ENCODE measurements around the gene PHPT1.
"Not testable (repeated sequence)": the region's sequence is repeated elsewhere in the genome, so short reads cannot be mapped to it uniquely, and the experiment has no call there.

The PHPT1 gene

DNA sequence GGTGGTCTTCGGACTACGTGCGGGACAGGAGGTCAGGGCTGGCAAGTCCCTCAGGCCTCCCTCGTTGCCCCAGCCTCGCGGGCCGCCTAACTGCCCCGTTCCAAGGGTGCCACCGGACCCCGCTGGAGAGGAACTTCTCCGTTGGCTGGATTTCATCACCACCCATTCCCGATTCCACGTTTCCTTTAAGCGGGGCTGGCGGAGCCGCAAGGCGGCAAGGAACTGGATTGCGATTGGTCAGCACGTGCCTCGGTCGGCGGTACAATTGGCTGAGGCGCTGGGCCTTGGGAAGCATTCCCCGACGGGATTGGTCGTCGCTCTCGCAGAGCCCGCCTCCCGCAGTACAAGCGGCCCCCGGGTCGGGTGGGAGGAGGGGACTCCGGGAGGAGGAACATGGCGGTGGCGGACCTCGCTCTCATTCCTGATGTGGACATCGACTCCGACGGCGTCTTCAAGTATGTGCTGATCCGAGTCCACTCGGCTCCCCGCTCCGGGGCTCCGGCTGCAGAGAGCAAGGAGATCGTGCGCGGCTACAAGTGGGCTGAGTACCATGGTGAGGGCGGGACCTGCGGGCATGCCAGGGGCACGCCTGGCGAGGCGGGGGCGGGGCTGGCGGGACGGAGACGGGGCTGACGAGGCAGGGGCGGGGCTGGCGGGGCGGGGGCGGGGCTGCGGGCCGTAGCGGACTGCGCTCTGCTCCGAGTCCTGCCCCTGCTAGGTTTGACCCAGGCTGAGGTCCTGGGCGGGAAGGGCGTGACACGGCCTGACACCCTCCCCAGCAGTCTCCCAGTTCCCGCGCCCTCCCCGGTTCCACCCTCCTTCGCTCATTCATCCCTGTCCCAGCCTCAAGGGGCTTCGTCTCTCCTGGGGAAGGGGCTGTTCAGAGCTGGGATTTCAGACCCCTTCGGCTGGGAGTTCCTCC lies at the start of gene PHPT1:
Gene PHPT1, plus strand, starts transcription at position 372 of the 922 bp plus-strand sequence. Its CDS starts 22 bp downstream, at position 394.
- DNase-seq = peak; percentile 99

DNA sequence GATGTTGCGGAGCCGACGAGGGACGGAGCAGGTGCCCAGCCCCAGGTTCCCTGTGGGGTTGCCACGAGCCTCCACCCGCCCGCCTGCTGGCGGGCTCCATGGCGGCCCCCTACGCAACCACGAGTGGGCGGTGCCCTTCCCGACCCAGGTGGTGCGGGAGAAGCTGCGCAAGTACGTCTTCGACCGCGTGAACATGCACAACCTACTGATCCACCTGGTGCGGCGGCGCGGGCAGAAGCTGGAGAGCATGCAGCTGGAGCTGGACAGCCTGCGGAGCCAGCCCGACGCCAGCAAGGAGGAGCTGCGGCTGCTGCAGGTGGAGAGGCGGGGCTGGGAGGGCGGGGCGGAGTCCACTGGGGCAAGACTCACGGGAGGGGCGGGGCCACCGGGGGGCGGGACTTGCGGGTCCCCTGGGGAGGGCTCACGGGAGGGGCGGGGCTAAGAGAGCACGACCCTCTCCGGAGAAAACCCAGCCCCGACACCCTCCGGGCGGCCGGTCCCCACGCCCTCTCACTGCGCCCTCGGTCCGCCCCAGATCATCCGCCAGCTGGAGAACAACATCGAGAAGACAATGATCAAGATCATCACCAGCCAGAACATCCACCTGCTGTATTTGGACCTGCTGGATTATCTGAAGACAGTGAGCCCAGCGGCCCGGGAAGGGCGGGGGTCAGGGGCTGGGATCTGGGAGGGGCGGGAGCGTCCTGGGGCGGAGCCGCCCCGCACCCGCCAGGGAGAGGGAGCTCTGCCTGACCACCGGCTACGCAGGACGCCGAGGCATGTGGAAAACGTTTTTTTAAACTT lies 49.2 kb upstream of the PHPT1 start:
- peak; percentile 75 to 85 for DNase-seq

DNA sequence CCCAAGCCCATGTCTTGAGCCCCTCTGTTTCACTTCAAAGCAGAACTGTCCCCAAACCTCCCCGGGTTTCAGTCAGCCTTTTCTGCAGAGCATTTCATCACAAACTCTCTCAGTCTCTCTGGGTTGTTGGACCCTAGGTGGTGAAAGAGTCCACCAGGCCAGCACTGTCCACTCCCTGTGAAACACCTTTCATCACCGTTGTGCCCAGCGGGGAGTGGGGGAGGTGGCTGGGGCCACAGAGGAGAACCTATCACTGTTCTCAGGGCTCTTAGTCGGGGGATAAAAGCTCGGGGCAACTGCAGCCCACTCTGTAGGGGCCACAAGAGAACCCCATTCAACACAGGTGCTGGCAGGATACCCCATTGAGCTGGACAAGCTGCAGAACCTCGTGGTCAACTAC lies 46.9 kb upstream of the PHPT1 start:
- DNase-seq = no peak

DNA sequence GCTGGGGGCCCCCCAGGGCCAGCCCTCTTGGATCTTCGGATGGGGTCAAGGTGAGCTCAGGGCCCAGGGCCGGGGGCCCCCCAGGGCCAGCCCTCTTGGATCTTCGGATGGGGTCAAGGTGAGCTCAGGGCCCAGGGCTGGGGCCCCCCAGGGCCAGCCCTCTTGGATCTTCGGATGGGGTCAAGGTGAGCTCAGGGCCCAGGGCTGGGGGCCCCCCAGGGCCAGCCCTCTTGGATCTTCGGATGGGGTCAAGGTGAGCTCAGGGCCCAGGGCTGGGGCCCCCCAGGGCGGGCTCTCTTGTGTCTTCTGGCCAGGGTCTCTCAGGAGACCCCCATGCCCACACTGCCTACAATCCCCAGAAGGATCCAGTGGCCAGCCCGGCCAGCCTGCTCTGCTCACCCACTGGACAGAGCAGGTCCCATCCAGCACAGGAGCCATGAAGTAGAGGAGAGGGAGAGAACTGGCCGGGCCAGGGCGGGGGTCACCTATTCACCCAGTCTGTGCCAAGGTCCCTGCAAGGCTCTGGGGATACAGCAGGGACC lies 46.1 kb upstream of the PHPT1 start:
- DNase-seq = not testable (repeated sequence)

DNA sequence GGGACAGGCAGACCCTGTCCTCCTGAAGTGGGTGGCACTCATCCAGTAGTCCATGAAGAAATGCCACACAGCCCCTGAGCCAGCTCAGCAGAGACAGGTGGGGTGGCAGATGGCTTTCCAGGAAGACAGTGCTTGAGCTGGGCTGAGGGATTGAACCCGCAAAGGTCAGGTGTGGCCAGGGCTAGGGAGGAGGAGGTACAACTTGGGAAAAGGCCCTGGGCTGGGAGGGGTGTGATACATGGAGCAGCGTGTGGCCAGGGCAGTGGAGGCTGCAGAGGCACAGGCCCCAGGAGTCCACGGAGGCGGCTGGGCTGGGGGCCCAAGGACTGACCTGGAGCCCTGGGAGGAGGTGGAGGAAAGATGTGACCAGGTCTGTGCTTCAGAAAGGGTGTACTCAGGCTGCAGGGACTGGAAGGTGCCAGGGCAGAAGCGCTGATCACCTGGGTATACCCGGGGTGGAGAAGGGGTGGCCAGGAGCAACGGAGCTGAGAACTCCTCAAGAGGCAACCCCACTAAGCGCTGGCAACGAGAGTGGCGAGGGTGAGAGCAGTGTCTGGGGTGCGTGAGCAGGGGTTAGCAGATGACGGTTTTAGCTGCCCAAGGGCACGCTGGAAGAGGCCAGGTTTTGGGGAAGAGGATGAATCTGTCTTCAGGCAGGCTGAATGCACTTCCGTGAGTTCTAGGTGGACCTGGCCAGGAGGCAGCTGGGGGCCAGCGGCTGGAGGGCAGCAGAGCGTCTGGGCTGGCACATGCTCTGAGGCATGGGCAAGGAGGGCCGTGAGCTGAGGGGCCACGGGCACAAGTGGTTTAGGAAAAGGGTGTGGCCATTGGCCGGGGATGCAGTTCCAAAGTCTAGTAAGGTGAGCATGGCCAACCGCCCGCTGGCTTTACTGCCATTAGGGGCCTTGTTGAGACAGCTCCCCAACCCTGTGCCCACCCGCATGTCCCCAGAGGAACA lies 45.4 kb upstream of the PHPT1 start:
- DNase-seq = no peak

DNA sequence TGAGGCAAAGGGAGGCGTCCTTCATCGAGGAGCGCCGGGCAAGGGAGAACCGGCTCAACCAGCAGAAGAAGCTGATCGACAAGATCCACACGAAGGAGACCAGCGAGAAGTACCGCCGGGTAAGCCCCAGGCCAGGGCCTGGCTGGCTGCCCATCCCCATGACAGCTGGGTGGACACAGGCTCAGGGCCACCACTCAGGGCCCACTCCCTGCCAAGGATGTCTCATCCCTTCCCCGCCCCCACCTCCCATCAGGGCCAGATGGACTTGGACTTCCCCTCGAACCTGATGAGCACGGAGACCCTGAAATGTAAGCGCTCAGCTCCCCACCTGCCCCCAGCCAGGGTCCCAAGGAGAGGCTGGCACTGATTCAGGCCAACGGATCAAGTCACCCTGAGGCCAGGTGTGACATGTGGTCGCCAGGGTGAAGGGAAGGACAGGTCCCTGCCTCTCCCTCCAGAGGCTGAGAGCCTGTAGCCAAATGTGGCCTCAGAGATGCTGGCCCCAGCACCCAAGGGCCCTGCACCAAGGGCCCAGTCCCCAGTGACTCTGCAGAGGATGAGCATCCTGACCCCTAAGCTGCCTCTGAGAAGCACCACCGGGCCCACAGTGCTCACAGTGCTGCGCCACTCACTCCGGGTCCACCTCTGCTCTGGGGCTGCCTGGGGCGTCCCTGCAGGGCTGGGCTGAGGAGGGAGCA lies 44.6 kb upstream of the PHPT1 start:
- DNase-seq = no peak

DNA sequence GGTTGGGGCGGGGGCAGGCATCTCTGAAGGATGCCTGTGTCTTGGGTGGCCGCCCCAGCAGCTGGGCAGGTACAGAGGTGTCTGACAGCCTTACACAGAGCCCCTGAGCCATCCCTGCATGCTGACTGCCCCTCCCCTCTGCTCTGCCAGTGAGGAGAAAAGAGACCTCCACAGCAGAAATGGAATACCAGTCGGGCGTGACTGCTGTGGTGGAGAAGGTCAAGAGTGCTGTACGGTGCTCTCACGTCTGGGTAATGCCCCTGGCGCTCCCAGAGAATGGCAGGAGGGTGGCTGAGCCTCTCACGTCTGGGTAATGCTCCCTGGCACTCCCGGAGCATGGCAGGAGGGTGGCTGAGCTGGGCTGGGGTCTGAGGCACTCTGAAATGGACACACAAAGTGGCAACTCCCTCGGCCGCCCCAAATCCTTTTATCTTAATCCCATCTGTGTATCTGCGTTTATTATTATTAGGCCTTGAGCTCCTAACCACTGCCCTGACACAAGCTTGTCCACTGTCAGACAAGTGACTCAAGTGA lies 43.9 kb upstream of the PHPT1 start:
- no peak for DNase-seq

DNA sequence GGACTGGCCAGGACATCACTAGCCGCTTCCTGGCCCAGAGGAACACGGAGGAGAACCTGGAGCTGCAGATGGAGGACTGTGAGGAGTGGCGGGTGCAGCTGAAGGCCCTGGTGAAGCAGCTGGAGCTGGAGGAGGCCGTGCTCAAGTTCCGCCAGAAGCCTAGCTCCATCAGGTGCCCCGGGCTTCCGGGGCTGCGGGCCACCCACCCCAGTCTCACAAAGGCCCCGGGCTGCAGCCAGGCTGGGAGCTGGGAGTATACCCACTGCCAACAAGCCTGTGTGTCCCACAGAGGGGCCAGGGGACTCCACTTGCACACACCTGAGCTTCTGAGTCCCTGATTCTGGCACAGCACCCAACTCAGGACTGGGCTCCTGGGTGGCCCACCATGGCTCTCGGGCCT lies 43.1 kb upstream of the PHPT1 start:
- no peak for DNase-seq

DNA sequence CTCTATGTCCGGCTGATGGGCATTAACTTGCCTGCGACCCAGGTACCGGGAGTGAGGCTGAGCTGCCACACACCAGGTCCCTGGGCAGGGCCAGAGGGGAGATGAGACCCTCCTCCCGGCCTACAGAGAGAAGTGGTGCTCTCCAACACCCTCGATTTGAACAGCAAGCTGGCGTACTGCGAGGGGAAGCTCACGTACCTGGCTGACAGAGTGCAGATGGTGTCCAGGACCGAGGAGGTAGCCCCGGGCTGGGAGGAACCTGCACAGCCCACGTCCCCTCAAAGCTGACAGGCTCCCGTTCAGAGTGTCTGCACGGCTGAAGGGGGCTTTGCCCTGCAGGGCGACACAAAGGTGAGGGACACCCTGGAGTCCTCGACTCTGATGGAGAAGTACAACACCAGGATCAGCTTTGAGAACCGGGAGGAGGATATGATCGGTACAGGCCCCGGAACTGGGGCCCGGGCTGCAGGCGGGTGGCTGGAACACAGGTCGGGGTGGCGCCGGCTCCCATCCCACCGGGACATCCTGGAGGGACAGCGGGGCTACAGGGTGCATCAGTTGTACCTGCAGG lies 42.5 kb upstream of the PHPT1 start:
- no peak for DNase-seq

DNA sequence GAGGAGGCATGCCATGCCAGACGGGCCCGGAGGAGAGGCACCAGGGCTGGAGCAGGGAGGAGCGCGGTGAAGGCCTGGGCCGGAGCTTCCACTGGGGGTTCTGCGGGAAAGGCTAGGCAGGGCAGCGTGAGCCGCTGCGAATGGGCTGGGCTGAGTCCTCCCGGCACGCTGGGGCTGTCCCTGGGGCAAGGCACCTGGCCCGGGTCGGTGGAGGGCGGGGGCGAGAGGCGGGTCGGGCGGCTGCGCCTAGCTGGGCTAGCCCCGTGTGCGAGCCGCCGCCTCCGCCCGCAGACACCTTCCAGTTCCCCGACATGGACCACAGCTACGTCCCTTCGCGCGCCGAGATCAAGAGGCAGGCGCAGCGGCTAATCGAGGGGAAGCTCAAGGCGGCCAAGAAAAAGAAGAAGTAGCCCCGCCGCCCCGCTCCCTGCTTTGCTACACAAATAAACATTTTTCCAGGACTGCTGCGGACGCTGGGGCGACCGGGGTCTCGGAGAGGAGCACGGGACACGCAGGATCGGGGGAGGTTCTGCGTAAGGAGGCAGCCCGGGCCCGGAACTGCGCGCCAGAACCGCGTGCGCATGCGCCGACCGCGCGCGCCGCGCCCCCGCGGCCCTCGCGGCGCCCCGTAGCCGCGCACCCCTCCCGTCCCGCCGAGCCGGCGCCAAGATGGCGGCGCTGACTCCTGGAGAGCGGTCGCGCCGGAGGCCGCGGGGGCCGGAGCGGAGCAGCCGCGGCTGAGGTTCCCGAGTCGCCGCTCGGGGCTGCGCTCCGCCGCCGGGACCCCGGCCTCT lies 41.7 kb upstream of the PHPT1 start, which contains the start of gene RABL6:
Gene RABL6, plus strand, starts transcription at position 668 of the 794 bp plus-strand sequence. CDS start 249 bp downstream, outside the sequence.
- DNase-seq = peak; percentile 59 to 66

DNA sequence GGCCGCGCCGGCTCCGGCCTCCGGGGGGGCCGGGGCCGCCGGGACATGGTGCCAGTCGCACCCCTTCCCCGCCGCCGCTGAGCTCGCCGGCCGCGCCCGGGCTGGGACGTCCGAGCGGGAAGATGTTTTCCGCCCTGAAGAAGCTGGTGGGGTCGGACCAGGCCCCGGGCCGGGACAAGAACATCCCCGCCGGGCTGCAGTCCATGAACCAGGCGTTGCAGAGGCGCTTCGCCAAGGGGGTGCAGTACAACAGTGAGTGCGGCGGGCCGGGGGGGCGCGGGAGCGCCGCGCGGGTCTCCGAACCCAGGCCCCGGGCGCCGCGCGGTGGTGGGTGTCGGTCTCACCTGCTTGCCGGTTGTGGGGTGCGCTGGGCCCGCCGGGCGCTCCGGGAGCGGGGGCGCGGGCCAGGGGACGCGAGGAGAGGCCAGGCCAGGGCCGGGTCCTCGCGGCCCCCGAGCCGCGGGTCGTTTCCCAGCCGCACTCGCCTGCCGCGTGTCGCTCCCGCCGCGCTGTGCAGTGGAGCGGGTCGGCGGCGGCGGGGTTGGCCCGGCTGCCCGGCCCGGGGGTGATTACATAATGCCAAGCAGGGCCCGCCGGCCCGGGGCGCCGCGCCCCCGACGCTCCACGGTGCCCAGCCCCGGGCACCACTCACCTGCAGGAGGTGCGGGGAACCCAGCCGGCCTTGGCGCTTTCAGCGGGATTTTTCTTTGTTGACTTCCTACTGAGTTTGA lies 41.0 kb upstream of the PHPT1 start:
- no peak for DNase-seq

DNA sequence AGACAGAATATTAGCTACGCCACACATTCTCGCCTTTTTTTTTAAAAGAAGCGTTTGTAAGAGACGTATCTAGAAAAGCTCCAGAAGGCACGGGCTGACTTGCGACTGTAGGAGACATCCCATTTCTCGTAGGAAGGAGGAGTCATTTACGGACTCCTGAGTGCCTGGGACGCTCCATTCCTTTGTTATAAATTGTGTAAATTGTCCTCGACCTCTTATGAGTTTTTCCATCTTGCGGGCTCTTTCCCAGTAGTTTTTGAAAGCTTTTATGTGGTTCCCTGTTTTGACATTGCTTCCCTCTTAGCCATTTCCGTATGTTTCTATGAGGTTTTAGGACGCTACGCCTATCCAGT lies 40.4 kb upstream of the PHPT1 start:
- DNase-seq = no peak

DNA sequence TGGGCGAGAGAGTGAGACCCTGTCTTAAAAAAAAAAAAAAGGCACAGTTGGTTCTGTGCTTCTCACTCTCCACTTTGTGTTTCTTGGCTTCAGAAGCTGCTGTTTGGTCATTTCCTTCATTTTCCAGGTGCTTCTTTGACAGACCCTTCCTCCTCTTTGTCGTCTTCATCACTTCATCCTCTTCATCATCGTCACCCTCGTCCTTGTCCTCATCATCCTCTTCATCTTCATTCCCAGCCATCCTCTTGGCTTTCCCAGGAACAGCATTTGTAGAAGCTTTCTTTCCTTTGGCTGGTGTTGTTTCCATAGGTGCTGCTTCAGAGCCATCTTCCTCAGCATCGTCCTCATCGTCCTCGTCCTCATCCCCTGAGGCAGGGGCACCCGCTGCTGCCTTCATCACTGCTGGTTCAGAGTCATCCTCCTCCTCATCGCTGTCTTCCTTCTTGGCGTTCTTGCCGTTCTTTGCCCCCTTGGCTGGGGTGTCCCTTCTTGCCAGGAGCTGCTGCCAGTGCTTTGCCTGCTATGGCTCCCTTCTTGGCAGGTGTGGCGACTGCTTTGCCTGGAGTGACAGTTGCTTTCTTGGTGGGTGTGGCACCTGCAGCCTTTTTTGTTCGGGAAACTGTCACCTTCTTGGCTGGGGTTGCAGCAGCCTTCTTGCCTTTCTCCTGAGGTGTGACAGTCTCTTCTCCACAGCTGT lies 34.3 kb upstream of the PHPT1 start:
- DNase-seq = no peak

DNA sequence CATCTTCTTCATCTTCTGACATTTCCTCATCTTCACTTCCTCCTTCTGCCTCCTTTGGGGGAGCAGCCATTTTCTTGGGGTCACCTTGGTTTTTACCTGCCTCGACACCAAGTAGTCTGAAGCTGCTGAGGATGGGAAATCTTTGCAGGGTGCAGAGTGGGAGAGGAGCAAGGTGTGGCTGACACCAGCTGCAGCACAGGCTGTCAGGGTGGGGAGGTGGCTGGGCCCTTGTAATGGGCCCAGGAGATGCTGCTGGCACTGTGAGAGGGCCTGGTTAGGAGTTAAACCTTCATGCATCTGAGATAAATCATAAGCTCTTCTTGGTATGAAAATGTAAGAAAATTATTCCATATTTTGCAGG lies 33.8 kb upstream of the PHPT1 start:
- no peak for DNase-seq

DNA sequence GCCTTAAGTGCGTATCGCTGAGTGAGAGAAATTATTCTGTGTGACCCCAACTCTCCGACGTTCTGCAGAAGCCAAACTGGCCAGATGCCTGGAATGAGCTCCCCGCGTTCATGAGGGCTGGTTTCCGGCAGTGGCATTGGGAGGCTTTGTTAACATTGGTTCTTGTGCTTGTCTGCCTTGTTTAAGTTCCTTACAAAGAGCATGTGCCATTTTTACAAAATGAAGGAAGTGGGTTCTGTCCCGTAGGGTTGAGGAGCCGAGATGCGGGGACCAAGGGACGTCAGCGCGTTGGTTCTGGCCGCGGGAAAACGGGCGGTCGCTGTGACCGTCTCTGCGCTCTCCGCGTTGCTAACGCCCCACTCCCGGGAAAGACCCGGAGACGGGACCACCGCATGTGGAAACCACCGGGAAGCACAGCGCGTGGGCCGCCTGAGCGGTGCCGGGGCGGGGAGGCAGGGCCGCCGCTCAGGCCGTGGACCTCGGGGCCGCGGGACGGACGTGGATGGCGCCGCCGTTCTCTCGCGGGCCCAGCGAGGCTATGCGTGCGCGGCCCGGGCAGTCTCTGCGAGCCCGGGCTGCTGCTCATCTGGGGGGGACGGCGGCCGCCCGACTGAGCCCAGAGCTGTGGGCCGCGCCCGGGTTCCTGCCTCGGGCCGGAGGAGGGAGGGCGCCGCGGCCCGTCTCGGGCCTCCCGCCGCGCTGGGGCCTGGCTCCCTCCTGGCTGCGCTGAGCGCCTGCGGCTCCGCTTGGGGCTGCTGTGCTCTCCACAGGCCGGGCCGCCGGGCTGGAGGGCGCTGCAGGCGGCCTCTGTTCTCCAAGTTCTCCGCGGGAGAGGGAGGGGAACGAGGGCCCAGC lies 28.0 kb upstream of the PHPT1 start:
- DNase-seq = no peak

DNA sequence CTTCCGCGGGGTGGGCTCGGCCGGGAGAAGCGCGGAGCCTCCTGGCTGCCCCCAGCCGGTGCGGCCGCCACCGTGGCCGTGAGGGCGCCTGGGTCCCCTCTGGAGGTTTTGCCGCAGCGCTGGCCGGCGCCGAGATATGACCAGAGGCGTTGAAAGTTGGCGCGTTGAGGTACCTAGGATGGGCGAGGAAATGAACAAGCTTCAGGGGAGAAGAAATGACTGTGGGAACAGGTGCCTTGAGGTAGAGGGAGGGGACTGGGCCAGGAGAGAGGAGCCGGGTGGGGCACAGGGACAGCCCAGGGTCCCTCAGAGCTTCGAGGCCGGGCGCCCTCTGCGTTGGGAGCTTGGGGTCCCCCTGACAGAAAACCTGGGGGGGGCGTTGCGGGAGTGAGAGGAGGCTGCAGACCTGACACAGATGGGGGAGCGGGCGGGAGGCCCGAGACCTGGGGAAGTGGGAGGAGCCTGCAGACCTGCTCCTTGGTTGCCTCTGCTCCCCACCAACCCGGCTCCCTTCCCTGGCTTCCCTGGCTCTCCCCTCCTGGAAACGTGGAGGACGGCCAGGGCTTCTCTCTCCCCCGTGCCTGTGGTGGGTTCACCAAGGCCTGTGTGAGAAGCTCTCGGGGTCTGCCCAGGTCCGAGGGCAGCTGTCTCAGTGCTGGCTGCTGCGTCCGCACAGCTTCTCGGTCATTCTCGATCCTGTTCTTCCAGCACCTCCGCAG lies 27.2 kb upstream of the PHPT1 start:
- no peak for DNase-seq
